Muscle layer of duodenum (tissue), 2 donors: ENCODE data around the gene U2AF2.

Source experiments
- H3K27ac ChIP-seq: one replicate; pipeline ENCODE4 v1.7.0; 2013; ENCODE audit warnings: mild to moderate bottlenecking, low read length
- H3K27me3 ChIP-seq: one replicate; pipeline ENCODE4 v1.7.0; 2013; ENCODE audit warnings: low read depth, mild to moderate bottlenecking, control low read depth, low read length
- H3K36me3 ChIP-seq, 2 donors: one replicate each; pipeline ENCODE4 v1.7.0; 2013; ENCODE audit warnings: low read length in 2 of 2, control low read depth in 1 of 2, mild to moderate bottlenecking in 1 of 2; ENCODE audit not compliant: insufficient read depth in 2 of 2, control insufficient read depth in 1 of 2
- H3K4me1 ChIP-seq, 2 donors: one replicate each; pipeline ENCODE4 v1.7.0; 2013; ENCODE audit warnings: low read length in 2 of 2, mild to moderate bottlenecking in 2 of 2, control low read depth in 1 of 2, moderate library complexity in 1 of 2; ENCODE audit not compliant: insufficient read depth in 2 of 2, control insufficient read depth in 1 of 2
- H3K4me3 ChIP-seq, 2 donors: one replicate each; pipeline ENCODE4 v1.7.0; 2013; ENCODE audit warnings: low read length in 2 of 2, low read depth in 1 of 2, mild to moderate bottlenecking in 1 of 2
- H3K9me3 ChIP-seq, 2 donors: one replicate each; pipeline ENCODE4 v1.7.0; 2013; ENCODE audit warnings: low read length in 2 of 2, control low read depth in 1 of 2, mild to moderate bottlenecking in 1 of 2; ENCODE audit not compliant: control insufficient read depth in 1 of 2
- donor health status: healthy.

Gene U2AF2

GRCh38 chr19:55614711-55615542 is 39.9 kb upstream of the U2AF2 start:
- Histone ChIP-seq H3K4me3 (no peak overlapping the region), H3K27ac (no peak overlapping the region), H3K36me3 (peaks cover 0 to 38% of the 10 kb centered on the region in 2 donors), H3K9me3 (no peaks in the 10 kb centered on the region), H3K27me3 (no peaks in the 10 kb centered on the region), H3K4me1 (peaks cover 0 to 11% of the 10 kb centered on the region in 2 donors)

GRCh38 chr19:55615543-55616394 is 39.1 kb upstream of the U2AF2 start:
- no peak overlapping the region for H3K4me3 ChIP-seq
- H3K27me3 ChIP-seq = no peaks in the 10 kb centered on the region
- H3K27ac ChIP-seq = no peak overlapping the region
- H3K9me3 ChIP-seq = no peaks in the 10 kb centered on the region
- H3K4me1 ChIP-seq = peaks cover 0 to 11% of the 10 kb centered on the region in 2 donors
- H3K36me3 ChIP-seq = peaks cover 0 to 35% of the 10 kb centered on the region in 2 donors

- peaks cover 3 to 39% of the 10 kb centered on the region in 2 donors for H3K36me3 ChIP-seq
- no peak overlapping the region for H3K4me3 ChIP-seq
Observed at GRCh38 chr19:55616395-55616875, 38.4 kb upstream of the U2AF2 start.

GRCh38 chr19:55617426-55617825 is 37.4 kb upstream of the U2AF2 start:
- Histone ChIP-seq H3K4me3 (no peak overlapping the region), H3K27me3 (no peaks in the 10 kb centered on the region), H3K4me1 (peaks cover 0 to 3% of the 10 kb centered on the region in 2 donors), H3K9me3 (no peaks in the 10 kb centered on the region), H3K36me3 (peaks cover 3 to 48% of the 10 kb centered on the region in 2 donors), H3K27ac (no peak overlapping the region)

More at GRCh38 chr19:55616395-55616875, 38.4 kb upstream of the U2AF2 start:
- Histone ChIP-seq H3K27me3 (no peaks in the 10 kb centered on the region), H3K4me1 (peaks cover 0 to 7% of the 10 kb centered on the region in 2 donors), H3K27ac (no peak overlapping the region), H3K9me3 (no peaks in the 10 kb centered on the region)

- Histone ChIP-seq H3K36me3 (peaks cover 3 to 49% of the 10 kb centered on the region in 2 donors), H3K9me3 (no peaks in the 10 kb centered on the region), H3K27me3 (no peaks in the 10 kb centered on the region), H3K4me1 (peaks cover 0 to 3% of the 10 kb centered on the region in 2 donors), H3K4me3 (no peak overlapping the region), H3K27ac (no peak overlapping the region)
Observed at GRCh38 chr19:55618426-55618825, 36.4 kb upstream of the U2AF2 start.

GRCh38 chr19:55619286-55619685 is 35.5 kb upstream of the U2AF2 start:
- H3K27me3 ChIP-seq = no peaks in the 10 kb centered on the region
- H3K4me1 ChIP-seq = peaks cover 0 to 9% of the 10 kb centered on the region in 2 donors
- H3K4me3 ChIP-seq = no peak overlapping the region
- H3K27ac ChIP-seq = no peak overlapping the region
- no peaks in the 10 kb centered on the region for H3K9me3 ChIP-seq
- peaks cover 3 to 49% of the 10 kb centered on the region in 2 donors for H3K36me3 ChIP-seq

- peaks cover 3 to 38% of the 10 kb centered on the region in 2 donors for H3K36me3 ChIP-seq
- H3K27me3 ChIP-seq = no peaks in the 10 kb centered on the region
- H3K27ac ChIP-seq = no peak overlapping the region
- H3K9me3 ChIP-seq = no peaks in the 10 kb centered on the region
- no peak overlapping the region for H3K4me3 ChIP-seq
- H3K4me1 ChIP-seq = peaks cover 0 to 15% of the 10 kb centered on the region in 2 donors
Observed at GRCh38 chr19:55620410-55621204, 34.2 kb upstream of the U2AF2 start.

GRCh38 chr19:55621205-55621672 is 33.6 kb upstream of the U2AF2 start:
- Histone ChIP-seq H3K27me3 (no peaks in the 10 kb centered on the region), H3K27ac (no peak overlapping the region), H3K9me3 (no peaks in the 10 kb centered on the region), H3K36me3 (peaks cover 3 to 32% of the 10 kb centered on the region in 2 donors), H3K4me3 (no peak overlapping the region), H3K4me1 (peaks cover 0 to 15% of the 10 kb centered on the region in 2 donors)

GRCh38 chr19:55621673-55622231 is 33.1 kb upstream of the U2AF2 start:
- no peaks in the 10 kb centered on the region for H3K27me3 ChIP-seq
- no peak overlapping the region for H3K27ac ChIP-seq
- H3K4me1 ChIP-seq = peaks cover 0 to 15% of the 10 kb centered on the region in 2 donors
- no peak overlapping the region for H3K4me3 ChIP-seq
- H3K36me3 ChIP-seq = peaks cover 3 to 27% of the 10 kb centered on the region in 2 donors
- H3K9me3 ChIP-seq = no peaks in the 10 kb centered on the region

- Histone ChIP-seq H3K36me3 (peaks cover 3 to 22% of the 10 kb centered on the region in 2 donors), H3K4me3 (no peak overlapping the region), H3K27me3 (no peaks in the 10 kb centered on the region), H3K27ac (no peak overlapping the region), H3K4me1 (peaks cover 0 to 15% of the 10 kb centered on the region in 2 donors), H3K9me3 (no peaks in the 10 kb centered on the region)
Observed at GRCh38 chr19:55622242-55622969, 32.4 kb upstream of the U2AF2 start.
